Colonic mucosa (tissue), 4 donors: ENCODE results near the gene ACP7. TPM values are rescaled to one million over a fixed set of nuclear protein-coding genes. Genes with fewer than 3 reads are reported as not detected.

Experiments used
- DNase-seq: peaks from one replicate; pipeline ENCODE4 v3.0.0-alpha.2; 2020
- H3K27ac ChIP-seq: fragments of 200-600 bp; one replicate; pipeline ENCODE4 v1.8.0; 2021
- H3K27me3 ChIP-seq: fragments of 200-600 bp; one replicate; pipeline ENCODE4 v1.8.0; 2021
- H3K36me3 ChIP-seq: fragments of 200-600 bp; one replicate; pipeline ENCODE4 v1.8.0; 2021
- H3K4me1 ChIP-seq: fragments of 200-600 bp; one replicate; pipeline ENCODE4 v1.8.0; 2021; ENCODE audit warnings: mild to moderate bottlenecking
- H3K4me3 ChIP-seq: fragments of 200-600 bp; one replicate; pipeline ENCODE4 v1.8.0; 2021
- H3K9ac ChIP-seq, 2 donors: one replicate each; pipeline ENCODE4 v1.7.0; 2013; ENCODE audit warnings: control low read depth in 2 of 2, low read depth in 2 of 2, low read length in 2 of 2
- H3K9me3 ChIP-seq: fragments of 200-600 bp; one replicate; pipeline ENCODE4 v1.8.0; 2021
- intact Hi-C: fragments of 100-400 bp; cut with DNase I; formaldehyde crosslinking; loops from one replicate; pipeline ENCODE4 v1.14.1; 2022
- total RNA-seq, 2 donors: library from RNA; stranded (reverse); fragmentation: NEBNext Ultra II Directional in 1 of 2; extraction: Animal tissue kit (Norgen Biotek cat#: 25700) in 1 of 2; gene quantifications; one replicate each; pipeline ENCODE4 v1.2.1, GENCODE V29; 2021
- TF ChIP-seq, protein P1 (sequence below): fragments of 200-600 bp; IDR thresholded peaks from one replicate; pipeline ENCODE4 v1.8.0; 2022; ENCODE audit warnings: antibody characterized with exemption, mild to moderate bottlenecking
- donor health status: healthy.
- donor health status: DM: no; HTN: no; CAD: no.
- donor health status: DM: no; HTN: no; CAD: no.

Gene ACP7
- total RNA-seq, 2 donors from 2014 or later = not detected

DNA sequence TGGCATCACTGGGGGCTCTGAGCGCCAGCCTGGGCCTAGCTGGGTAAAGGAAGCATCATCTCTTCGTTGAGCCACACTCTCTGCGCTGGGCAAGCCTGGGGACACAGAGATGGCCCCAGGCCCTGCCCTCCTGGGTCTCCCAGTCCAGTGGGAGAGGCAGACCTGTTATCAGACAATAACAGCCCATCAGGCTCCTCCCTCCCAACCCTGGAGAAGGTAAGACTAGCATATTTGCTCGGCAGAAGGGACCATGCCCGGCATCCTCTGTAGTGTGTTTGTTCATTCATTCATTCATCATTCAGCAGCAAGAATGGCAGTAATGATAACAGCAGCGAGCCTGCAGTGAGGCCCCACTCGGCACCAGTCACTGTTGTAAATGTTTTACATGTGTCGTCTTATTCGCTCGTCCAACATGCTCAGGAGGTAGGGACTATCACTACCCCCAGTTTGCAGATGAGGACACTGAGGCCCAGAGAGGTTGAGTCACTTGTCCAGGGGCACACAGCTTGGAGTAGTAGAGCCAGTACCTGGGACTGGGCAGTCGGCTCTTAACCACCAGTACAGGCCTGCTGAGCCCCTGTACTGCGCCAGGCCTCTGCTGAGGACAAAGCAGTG is 74.6 kb downstream of the ACP7 start:
- TF ChIP-seq, protein P1, sequence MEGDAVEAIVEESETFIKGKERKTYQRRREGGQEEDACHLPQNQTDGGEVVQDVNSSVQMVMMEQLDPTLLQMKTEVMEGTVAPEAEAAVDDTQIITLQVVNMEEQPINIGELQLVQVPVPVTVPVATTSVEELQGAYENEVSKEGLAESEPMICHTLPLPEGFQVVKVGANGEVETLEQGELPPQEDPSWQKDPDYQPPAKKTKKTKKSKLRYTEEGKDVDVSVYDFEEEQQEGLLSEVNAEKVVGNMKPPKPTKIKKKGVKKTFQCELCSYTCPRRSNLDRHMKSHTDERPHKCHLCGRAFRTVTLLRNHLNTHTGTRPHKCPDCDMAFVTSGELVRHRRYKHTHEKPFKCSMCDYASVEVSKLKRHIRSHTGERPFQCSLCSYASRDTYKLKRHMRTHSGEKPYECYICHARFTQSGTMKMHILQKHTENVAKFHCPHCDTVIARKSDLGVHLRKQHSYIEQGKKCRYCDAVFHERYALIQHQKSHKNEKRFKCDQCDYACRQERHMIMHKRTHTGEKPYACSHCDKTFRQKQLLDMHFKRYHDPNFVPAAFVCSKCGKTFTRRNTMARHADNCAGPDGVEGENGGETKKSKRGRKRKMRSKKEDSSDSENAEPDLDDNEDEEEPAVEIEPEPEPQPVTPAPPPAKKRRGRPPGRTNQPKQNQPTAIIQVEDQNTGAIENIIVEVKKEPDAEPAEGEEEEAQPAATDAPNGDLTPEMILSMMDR = no peak
- no peak overlapping the region for H3K4me3 ChIP-seq
- intact Hi-C loops = no loop called here

DNA sequence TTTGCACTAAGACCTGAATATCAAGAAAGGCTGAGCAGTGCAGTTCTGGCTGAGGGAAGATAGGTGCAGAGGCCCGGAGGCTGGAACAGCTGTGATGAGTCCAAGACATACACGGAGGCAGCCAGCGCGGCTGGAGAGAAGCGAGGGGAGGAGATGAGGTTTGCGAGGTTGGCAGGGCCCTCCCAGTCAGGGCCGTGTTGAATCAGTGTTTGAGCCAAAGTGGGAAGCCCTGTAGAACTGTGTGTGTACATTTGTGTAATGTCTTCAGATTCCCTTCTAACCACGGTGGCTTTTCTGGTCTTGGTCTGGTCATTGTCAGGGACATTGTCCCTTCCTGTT is 76.3 kb downstream of the ACP7 start:
- Histone ChIP-seq H3K4me1 (peaks cover 13% of the 10 kb centered on the region), H3K27me3 (no peaks in the 10 kb centered on the region), H3K36me3 (no peaks in the 10 kb centered on the region), H3K9ac (no peak overlapping the region), H3K27ac (no peak overlapping the region), H3K9me3 (no peaks in the 10 kb centered on the region), H3K4me3 (no peak overlapping the region)
- TF ChIP-seq, protein P1 = no peak
- intact Hi-C loops = no loop called here
- DNase-seq = no peak

More for the DNA sequence above, 74.6 kb downstream of the ACP7 start:
- no peak for DNase-seq
- Histone ChIP-seq H3K4me1 (peaks cover 27% of the 10 kb centered on the region), H3K27me3 (no peaks in the 10 kb centered on the region), H3K27ac (no peak overlapping the region), H3K9me3 (no peaks in the 10 kb centered on the region), H3K9ac (no peak overlapping the region), H3K36me3 (no peaks in the 10 kb centered on the region)

Other genes with a start within 250 kb of the ACP7 start
- 100 to 1,000 TPM; 305 to 418 TPM for gene HNRNPL, start 234.4 kb upstream of the ACP7 start, total RNA-seq
- 1 to 10 TPM; 3.6 to 5.1 TPM for gene RINL, start 206.1 kb upstream of the ACP7 start, total RNA-seq
- gene SIRT2, start 184.8 kb upstream of the ACP7 start, total RNA-seq = 10 to 100 TPM; 28.0 to 32.9 TPM
- gene NFKBIB, start 184.4 kb upstream of the ACP7 start, total RNA-seq = 10 to 100 TPM; 40.7 to 52.4 TPM
- not detected for gene CCER2, start 172.2 kb upstream of the ACP7 start, total RNA-seq
- gene SARS2, start 153.6 kb upstream of the ACP7 start, total RNA-seq = 10 to 100 TPM; 27.2 to 37.2 TPM
- gene MRPS12, start 153.4 kb upstream of the ACP7 start, total RNA-seq = 100 to 1,000 TPM in 1 of 2 donors, 10 to 100 TPM in 1; 38.0 to 107 TPM
- gene FBXO17, start 108.6 kb upstream of the ACP7 start, total RNA-seq = 1 to 10 TPM; 1.7 to 1.9 TPM
- 1 to 10 TPM; 1.1 to 2.4 TPM for gene FBXO27, start 51.8 kb upstream of the ACP7 start, total RNA-seq
- gene PAK4, start 41.4 kb downstream of the ACP7 start, total RNA-seq = 100 to 1,000 TPM in 1 of 2 donors, 10 to 100 TPM in 1; 85.5 to 127 TPM
- not detected for gene NCCRP1, start 112.6 kb downstream of the ACP7 start, total RNA-seq
- 1 to 10 TPM in 1 of 2 donors, not detected in 1; 2.1 TPM for gene SYCN, start 119.9 kb downstream of the ACP7 start, total RNA-seq
- gene IFNL3, start 160.6 kb downstream of the ACP7 start, total RNA-seq = not detected
- gene IFNL4, start 164.5 kb downstream of the ACP7 start, total RNA-seq = not detected
- not detected for gene IFNL2, start 184.0 kb downstream of the ACP7 start, total RNA-seq
- gene IFNL1, start 212.0 kb downstream of the ACP7 start, total RNA-seq = not detected
- gene LRFN1, start 236.5 kb downstream of the ACP7 start, total RNA-seq = under 1 TPM; 0.25 to 0.29 TPM